ENCODE measurements around the gene IRF2.

Gene IRF2

GRCh38 chr4:184476695-184477094, 2.3 kb upstream of the IRF2 start:
- DNase-seq (ENCODE audit: extremely low read depth, low read depth) = no peak
- no peak for TF ChIP-seq CTCF (IDR thresholded peaks at IDR 0.05; ENCODE audit: low read depth, low read length, missing control alignments)
- H3K4me3 ChIP-seq (replicated peaks; ENCODE audit: low read depth, low read length) = no peak overlapping the region

GRCh38 chr4:184475498-184475897, 1.1 kb upstream of the IRF2 start:
- DNase-seq (ENCODE audit: extremely low read depth, low read depth) = no peak
- H3K4me3 ChIP-seq (replicated peaks; ENCODE audit: low read depth, low read length) = peak overlapping the region; percentile 74
- no peak for TF ChIP-seq CTCF (IDR thresholded peaks at IDR 0.05; ENCODE audit: low read depth, low read length, missing control alignments)

GRCh38 chr4:184475096-184475461, 729 bp upstream of the IRF2 start:
- peak overlapping the region; percentile 74 for H3K4me3 ChIP-seq (replicated peaks; ENCODE audit: low read depth, low read length)
- DNase-seq (ENCODE audit: extremely low read depth, low read depth) = no peak
- no peak for TF ChIP-seq CTCF (IDR thresholded peaks at IDR 0.05; ENCODE audit: low read depth, low read length, missing control alignments)

- peak overlapping the region; percentile 74 for H3K4me3 ChIP-seq (replicated peaks; ENCODE audit: low read depth, low read length)
- DNase-seq (ENCODE audit: extremely low read depth, low read depth) = no peak
- no peak for TF ChIP-seq CTCF (IDR thresholded peaks at IDR 0.05; ENCODE audit: low read depth, low read length, missing control alignments)
These were observed 669 bp downstream of the IRF2 start for GRCh38 chr4:184473499-184474262.

GRCh38 chr4:184472614-184473498, 1.5 kb downstream of the IRF2 start:
- TF ChIP-seq CTCF (IDR thresholded peaks at IDR 0.05; ENCODE audit: low read depth, low read length, missing control alignments) = no peak
- DNase-seq (ENCODE audit: extremely low read depth, low read depth) = no peak
- H3K4me3 ChIP-seq (replicated peaks; ENCODE audit: low read depth, low read length) = peak overlapping the region; percentile 74

- no peak for TF ChIP-seq CTCF (IDR thresholded peaks at IDR 0.05; ENCODE audit: low read depth, low read length, missing control alignments)
- no peak for DNase-seq (ENCODE audit: extremely low read depth, low read depth)
These were observed 2.3 kb downstream of the IRF2 start for GRCh38 chr4:184471881-184472613.

More at GRCh38 chr4:184471881-184472613, 2.3 kb downstream of the IRF2 start:
- peak overlapping the region; percentile 74 for H3K4me3 ChIP-seq (replicated peaks; ENCODE audit: low read depth, low read length)

Measured in HFF-Myc (cell line).